Activated CD8-positive, alpha-beta memory T cell treated with anti-CD3 and anti-CD28 coated beads for 48 hours (primary cell): ENCODE results near the gene RBM39.

Experiments used
- DNase-seq, 3 experiments: peaks; one replicate each; pipeline ENCODE4 v3.0.0-alpha.2; 2020; ENCODE audit warnings: low read depth in 2 of 3, low spot score in 2 of 3

The RBM39 gene

DNA sequence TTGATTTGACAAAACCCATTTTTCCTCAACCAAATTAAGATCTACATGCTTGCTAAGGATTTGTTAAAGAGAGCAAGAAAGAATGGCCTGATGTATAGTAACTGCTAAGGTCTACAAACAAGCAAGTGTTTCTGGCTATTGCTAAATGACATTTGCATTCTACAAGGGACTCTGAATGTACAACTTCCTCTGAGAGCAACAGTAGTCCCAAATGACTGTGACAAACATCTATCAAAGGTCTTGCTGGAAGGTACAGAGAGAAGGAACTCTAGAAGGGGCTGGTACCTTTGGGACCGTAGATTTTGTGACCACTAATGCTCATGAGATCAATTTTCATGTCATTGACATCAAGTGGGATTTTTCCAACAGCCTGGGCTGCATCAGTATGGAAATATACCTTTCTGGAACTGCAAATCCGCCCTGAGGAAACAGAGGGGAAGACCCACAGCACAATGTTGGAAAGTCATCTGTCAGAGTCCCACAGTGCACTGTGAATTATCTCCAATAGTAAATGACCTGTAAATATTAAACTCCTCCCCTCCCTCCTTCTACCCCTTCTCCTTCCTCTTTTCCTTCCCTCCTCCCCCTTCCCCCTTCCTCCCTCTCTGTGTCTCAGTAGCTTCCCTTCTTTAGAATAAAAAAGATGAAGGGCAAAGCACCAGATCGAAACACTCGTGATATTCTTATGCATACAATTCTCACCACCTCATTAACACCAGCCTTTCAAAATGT, 61.4 kb downstream of the RBM39 start:
- DNase-seq: no peak

DNA sequence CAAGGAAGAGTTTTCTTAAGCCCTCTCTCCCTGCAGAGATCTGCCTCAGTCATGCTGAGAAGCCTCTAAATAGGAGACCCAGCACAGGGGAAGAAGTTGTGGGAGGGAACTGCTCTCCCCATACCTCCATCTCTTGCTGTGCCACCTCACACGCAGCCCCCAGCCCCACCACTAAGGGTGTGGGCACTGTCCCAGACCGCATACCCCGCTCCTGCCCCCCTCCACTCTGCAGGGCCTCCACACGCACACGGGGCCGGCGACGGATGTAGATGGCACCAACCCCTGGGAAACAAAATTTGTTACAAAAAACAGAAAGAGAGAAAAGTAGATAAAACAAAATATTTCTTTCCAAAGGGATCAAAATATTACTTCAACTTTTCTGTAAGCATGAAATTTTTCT, 67.1 kb downstream of the RBM39 start:
- DNase-seq: no peak

DNA sequence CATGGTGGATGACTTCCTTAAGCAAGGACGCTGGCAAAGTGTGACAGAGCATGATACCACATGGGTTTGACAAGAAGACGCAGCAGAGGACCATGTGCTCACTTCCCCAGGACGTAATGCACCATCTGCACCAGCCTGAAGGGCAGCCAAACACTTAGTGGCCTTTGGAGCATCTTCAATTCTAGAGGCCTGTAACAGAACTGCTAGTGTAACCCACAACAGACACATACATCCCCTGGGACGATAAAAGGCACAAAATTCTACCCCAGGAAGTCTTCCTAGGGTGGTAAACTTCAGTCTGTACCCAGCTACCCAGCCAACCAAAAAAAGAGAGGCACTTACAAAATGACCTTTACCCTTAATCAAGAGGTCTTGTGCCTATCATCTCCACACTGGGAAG, 68.2 kb downstream of the RBM39 start:
- DNase-seq: no peak

DNA sequence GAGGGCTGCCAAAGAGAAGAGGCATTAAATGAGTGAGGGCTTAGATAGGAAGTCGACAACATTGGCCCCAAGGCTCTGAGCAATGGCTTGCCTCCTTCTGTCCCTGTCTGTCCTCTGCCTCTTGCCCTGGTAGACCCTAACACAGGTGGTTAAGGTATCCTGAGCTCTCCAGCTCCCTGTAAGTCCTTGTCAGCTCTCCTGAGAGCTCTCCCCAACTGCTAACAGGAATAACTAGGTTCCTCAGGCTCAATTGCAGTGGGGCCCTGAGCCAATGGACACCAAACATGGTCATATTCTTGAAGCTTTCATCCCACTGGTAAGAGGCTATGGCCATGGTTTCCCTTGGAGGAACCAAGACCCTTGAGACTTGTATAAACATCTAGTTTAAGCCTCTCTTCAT, 72.4 kb downstream of the RBM39 start:
- no peak for DNase-seq

DNA sequence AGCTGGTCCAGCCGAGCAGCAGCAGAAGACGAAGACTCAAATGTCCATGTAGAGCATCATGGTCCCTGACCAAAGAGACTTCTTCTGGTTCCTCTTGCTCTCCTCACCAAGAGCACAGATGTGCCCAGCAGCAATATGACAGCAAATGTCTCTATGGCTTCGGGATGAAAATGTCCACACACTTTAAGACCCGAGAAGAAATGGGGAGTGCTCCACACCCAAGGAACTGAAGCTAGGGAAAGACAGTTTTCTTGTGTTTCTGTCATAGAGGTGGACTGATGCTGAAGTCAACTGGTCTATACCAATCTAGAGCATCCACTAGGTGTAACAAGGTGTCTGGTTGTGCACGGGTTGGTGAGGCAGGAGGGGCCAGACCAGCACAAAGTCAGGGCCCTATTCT, 72.8 kb downstream of the RBM39 start:
- DNase-seq: no peak

DNA sequence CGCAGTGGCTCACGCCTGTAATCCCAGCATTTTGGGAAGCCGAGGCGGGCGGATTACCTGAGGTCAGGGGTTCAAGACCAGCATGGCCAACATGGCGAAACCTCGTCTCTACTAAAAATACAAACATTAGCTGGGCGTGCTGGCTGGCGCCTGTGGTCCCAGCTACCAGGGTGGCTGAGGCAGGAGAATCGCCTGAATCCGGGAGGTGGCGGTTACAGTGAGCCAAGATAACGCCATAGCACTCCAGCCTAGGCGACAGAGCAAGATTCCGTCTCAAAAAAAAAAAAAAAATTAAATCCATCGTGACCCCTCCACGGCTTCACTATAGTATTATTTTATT, 76.1 kb downstream of the RBM39 start:
- DNase-seq: no peak

DNA sequence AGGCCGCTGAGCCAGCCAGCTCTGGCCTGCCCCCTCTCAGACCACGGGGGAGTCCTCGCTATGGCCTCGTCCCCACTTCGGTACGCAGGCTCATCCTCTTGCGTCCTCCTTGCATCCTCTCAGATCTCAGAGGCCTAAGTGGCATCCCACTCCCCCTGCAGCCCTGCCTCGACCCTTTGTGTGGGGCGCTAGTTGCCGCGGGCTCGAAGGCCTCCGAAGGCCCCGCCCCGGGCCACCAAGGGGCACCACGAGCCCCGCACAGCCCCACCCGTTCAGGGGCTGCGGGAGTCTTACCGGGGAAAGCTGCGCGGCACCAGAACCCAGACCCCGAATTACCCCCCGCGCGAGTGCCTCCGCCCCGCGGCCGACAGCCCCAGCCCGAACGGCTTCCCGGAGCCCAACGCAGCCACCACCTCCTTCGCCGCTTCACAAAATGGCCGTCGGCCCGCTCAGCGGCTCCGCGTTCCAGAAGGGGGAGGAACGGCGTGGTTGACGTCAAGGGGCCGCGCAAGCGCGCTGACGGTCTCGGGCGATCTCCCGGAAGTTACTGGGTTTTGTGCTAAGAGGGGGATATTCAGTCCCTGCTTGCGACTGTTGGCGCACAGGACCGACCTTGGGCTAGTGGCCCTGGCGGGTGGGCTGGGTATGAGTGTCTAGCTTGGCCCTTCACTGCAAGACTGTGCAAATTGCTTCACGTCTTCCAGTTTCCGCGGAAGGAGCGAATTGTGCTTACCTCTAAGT, 77.4 kb downstream of the RBM39 start, which contains the start of the genes CPNE1 and RBM12:
TSS of gene CPNE1 (minus strand) at position 435 of the 741 bp plus-strand sequence. CDS start 31,977 bp downstream, outside the sequence.
TSS of gene RBM12 (minus strand) at position 435 of the 741 bp plus-strand sequence. CDS start 9,578 bp downstream, outside the sequence.
- DNase-seq: peak; percentile 88 to 90 (median 88)

DNA sequence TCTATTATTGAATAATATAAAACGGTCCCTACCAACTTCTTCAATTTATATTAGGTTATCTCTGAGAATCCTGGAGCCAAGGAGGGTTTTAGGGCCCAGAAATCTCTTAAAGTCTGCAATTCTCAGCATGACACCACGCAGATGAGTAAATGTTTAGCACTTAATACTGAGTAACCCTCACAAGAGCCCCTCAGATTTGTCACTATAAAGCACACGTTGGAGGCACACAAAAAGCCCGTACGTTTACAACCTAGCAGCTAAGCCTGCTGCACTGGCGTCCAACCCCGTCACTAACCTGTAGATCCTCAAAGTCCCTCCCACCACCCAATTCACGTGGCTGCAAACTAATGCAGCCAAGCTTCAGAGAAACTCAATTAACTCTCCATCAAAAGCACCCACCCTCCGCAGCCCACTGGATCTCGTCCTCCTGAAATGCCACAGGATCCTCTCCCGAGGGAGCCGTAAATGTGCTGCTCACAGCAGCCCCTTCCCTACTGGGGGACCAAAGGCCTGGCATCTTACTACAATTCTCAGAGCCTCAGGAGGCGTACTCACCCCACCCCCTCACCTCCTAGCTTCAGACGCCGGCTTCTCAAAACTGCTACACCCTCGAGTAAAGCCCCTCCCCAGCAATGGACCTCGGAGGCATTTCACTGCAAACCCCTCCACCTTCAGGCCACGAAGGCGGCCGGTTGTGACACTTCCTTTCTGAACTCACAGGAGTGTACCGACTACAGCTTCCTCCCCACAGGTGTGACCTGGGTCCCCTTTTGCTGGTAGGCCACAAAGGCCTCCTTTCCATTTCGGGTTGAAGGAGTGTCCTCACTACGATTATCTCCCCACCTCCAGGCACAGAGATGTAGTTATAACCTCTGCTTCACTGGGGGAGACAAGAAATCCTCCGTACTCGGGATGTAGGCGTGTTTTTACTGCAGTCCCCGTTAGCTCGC, 78.3 kb downstream of the RBM39 start:
- peak; percentile 28 to 38 (median 35) for DNase-seq

DNA sequence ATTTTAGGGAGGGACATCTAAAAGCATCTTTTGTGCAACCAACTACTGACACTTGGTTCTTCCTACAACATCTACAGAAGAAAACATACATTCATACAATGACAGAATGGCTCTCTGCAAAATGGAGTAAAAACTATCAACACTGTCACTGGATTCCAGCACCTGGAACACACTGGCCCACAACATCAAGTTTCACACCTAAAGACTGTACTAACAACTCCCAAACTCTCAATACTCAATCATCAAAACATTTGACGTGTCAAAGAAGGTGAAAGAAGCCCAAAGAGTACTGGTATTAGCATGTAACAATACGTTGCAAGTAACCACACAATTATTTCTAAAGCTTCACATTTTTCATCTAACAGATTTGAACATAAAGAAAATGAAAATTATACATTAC, 79.5 kb downstream of the RBM39 start:
- DNase-seq: no peak

DNA sequence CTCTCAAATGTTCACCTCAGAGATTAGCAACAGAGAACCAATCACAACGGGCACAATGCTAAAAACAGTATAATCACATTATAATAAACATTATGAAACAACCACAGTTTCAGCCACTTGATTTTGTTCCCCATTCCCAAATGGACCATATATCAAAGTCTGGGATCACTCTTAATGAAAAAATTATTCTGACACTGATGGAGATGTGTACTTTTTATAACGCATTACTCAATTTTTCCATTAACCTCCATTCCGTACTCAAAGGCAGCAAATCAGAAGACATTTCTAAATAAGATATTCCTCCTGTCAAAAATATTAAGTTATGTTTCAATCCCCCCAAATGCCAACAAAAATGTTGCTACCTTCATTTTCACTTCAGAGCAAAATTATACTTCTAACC, 80.2 kb downstream of the RBM39 start:
- DNase-seq: no peak

DNA sequence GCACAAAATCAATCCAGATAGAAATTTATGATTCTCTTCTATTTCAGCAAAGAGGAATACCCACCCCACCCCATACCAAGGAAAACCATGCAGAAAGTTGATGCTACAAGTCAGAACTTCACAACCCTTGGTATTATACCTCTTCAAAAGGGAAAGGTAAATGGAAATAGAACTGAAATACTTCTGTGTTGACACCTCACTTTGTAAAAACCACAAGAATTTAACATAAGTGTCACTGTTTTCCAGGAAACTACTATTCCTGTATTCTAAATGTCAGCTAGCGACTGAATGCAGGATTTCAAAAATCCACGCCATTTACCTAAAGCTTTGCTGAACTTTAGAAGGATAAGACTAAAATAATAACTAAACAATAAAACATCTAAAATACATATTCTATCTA, 81.0 kb downstream of the RBM39 start:
- DNase-seq: no peak

DNA sequence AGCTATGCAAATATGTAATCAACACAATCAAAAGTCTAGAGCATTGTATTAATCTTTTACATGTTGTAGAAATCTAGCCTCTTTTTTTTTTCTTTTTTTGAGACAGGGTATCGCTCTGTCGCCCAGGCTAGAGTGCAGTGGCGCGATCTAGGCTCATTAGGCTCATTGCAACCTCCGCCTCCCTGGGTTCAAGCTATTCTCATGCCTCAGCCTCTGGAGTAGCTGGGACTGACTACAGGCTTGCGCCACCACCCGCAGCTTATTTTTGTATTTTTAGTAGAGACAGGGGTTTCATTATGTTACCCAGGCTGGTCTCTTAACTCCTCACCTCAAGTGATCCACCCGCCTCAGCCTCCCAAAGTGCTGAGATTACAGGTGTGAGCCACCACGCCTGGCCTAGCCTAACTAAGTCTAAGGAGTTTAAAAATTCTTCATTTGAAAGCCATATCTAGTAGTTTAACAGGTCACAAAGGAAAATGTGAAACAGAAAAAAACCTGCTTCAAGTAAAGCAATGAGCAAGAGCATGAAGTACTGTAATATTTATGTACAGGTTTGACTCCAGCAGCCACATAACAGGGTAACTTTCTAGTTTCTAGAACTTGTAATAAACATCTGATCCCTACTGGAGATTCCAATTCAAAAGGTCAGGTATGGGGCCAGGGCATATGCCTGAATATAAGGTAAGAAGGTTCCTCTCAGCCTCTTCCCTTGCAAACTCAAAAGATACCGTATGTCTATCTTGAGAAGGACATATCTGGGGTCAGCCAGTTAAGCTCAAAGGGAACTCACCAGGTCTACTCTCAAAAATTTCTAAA, 81.7 kb downstream of the RBM39 start:
- DNase-seq: no peak

DNA sequence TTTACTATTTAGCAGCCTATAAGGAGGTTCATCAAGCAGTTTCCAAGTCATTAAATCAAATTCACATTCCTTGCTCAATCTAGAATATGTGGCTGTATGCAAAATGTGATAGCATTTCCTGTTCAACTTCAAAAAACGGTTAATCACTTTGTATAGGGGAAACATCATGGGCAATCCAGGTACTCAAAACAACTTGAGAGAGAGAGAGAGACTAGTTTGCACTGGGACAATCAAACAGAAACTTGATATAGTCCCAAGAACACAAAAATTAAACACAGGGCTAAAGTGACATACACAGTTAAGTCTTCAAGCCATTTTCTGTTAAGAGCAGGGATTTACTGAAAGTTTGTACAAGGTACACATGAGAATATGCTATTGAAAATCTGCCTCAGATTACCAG, 84.8 kb downstream of the RBM39 start:
- no peak for DNase-seq

DNA sequence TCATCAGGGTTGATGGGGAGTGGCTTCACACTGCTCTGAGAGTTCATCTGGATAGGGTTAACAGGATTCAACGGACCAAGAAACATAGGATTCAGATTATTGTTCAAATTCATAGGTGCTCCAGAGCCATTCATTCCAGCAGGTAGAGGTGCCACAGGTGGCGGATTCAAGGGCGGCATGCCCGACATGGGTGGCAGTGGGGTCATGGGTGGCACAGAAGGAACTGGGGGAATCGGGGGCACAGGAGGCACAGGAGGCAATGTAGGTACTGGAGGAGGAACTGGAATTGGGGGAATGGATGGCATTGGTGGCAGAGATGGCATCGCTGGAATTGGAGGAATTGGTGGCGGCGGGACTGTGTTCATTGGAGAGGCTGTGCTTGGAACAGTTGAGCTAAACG, 87.6 kb downstream of the RBM39 start:
- no peak for DNase-seq

DNA sequence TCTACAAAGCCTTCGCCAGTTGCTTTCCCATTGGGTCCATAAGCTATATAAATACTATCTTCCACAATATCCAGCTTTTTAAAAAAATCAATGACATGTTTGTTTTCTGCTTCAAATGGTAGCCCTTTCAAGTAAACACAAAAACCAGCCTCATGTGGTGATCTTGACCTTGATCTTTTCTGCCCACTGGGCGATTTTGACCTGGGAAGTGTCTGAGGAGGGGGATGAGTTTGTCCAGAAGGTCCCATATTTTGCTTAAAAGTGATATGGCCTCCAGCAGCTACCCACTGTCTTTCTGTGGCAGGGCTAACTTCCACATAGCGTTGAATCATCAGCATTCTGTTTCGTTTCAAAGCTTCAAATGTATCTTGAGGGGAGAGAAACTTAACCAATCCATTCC, 88.2 kb downstream of the RBM39 start:
- DNase-seq: no peak
